HepG2 (cell line): ENCODE data around the gene FABP1. TPM values are rescaled to one million over a fixed set of nuclear protein-coding genes. Genes with fewer than 3 reads are reported as not detected.
A peak's percentile ranks its signal among the peaks of the same experiment; 100 is the strongest.

Experiments used
- CAMTA2 ChIP-seq: sonication (generic); formaldehyde crosslinking; IDR thresholded peaks from 2 replicates; pipeline ENCODE4 v1.4.0; 2020; ENCODE audit warnings: mild to moderate bottlenecking, missing genetic modification reagents, borderline replicate concordance
- CEBPZ ChIP-seq: IDR thresholded peaks from 2 replicates; pipeline ENCODE4 v1.6.1; 2012; ENCODE audit warnings: low read length, improper control_type of control experiment
- CREB3 ChIP-seq: sonication (generic); formaldehyde crosslinking; IDR thresholded peaks from 2 replicates; pipeline ENCODE4 v1.5.0; 2020; ENCODE audit warnings: missing genetic modification reagents
- IKZF4 ChIP-seq: sonication (generic); formaldehyde crosslinking; IDR thresholded peaks from 2 replicates; pipeline ENCODE4 v1.5.1; 2020; ENCODE audit warnings: borderline replicate concordance, mild to moderate bottlenecking, low read depth, missing genetic modification reagents; ENCODE audit errors: not compliant biosample characterization
- NFRKB ChIP-seq: fragments of 450-650 bp; IDR thresholded peaks from 2 replicates; pipeline ENCODE4 v1.6.1; 2017
- NRL ChIP-seq: sonication (generic); formaldehyde crosslinking; IDR thresholded peaks from 2 replicates; pipeline ENCODE4 v1.5.0; 2020; ENCODE audit warnings: missing genetic modification reagents, mild to moderate bottlenecking, moderate library complexity, borderline replicate concordance
- POLR2A ChIP-seq, 2 experiments: IDR thresholded peaks; 2 replicates each; pipeline ENCODE4 v1.6.1; 2011; ENCODE audit warnings: low read depth in 2 of 2, low read length in 2 of 2, mild to moderate bottlenecking in 1 of 2, moderate library complexity in 1 of 2; ENCODE audit not compliant: insufficient read depth in 1 of 2
- POLR2G ChIP-seq: fragments of 200-400 bp; formaldehyde crosslinking; IDR thresholded peaks from 2 replicates; pipeline ENCODE4 v1.6.1; 2018; ENCODE audit warnings: mild to moderate bottlenecking, low read depth, low read length, moderate library complexity
- SOX6 ChIP-seq, 2 experiments: fragments of 450-650 bp in 1 of 2; sonication (generic) in 1 of 2; formaldehyde crosslinking in 1 of 2; IDR thresholded peaks; 2 replicates each; pipeline versions ENCODE4 v1.4.0 to v1.6.1; 2017 to 2020; ENCODE audit warnings: antibody characterized with exemption in 1 of 2, mild to moderate bottlenecking in 1 of 2, missing genetic modification reagents in 1 of 2
- STAT5B ChIP-seq: sonication (generic); formaldehyde crosslinking; IDR thresholded peaks from 2 replicates; pipeline ENCODE4 v1.4.0; 2020; ENCODE audit warnings: missing genetic modification reagents
- ZBTB49 ChIP-seq: sonication (generic); formaldehyde crosslinking; IDR thresholded peaks from 2 replicates; pipeline ENCODE4 v1.4.0; 2020; ENCODE audit warnings: missing genetic modification reagents, borderline replicate concordance
- ZNF33A ChIP-seq: sonication (generic); formaldehyde crosslinking; IDR thresholded peaks from 2 replicates; pipeline ENCODE4 v1.5.1; 2020; ENCODE audit warnings: missing genetic modification reagents, mild to moderate bottlenecking, moderate library complexity, borderline replicate concordance
- ZNF432 ChIP-seq: sonication (generic); formaldehyde crosslinking; IDR thresholded peaks from 2 replicates; pipeline ENCODE4 v1.5.0; 2020; ENCODE audit warnings: missing genetic modification reagents, mild to moderate bottlenecking, borderline replicate concordance
- ZNF597 ChIP-seq: sonication (generic); formaldehyde crosslinking; IDR thresholded peaks from 2 replicates; pipeline ENCODE4 v1.5.0; 2020; ENCODE audit warnings: missing genetic modification reagents
- ZNF768 ChIP-seq: sonication (generic); formaldehyde crosslinking; IDR thresholded peaks from 2 replicates; pipeline ENCODE4 v1.4.0; 2020; ENCODE audit warnings: missing genetic modification reagents
- ZSCAN25 ChIP-seq: sonication (generic); formaldehyde crosslinking; IDR thresholded peaks from 2 replicates; pipeline ENCODE4 v1.8.0; 2022; ENCODE audit warnings: mild to moderate bottlenecking, missing genetic modification reagents
- polyA plus RNA-seq, 8 experiments: library from polyadenylated mRNA; depleted of rRNA in 3 of 8; stranded (reverse) in 7 of 8; unstranded in 1 of 8; fragments of >200 nt; fragmentation: Illumina TruSeq in 4 of 8; extraction: Trizol in 4 of 8; gene quantifications; 2 replicates each; pipeline versions ENCODE4 v1.2.1 to v1.2.3, GENCODE V29; 2011 to 2016; ENCODE audit warnings: low read depth in 4 of 8, missing spikeins in 1 of 8, mixed read lengths in 1 of 8; ENCODE audit not compliant: insufficient read depth in 1 of 8
- total RNA-seq, 5 experiments: library from RNA; depleted of rRNA; stranded (reverse); fragments of >200 nt; fragmentation: Illumina TruSeq; extraction: Trizol; gene quantifications; 2 replicates each; pipeline ENCODE4 v1.2.3, GENCODE V29; 2016; ENCODE audit warnings: low read depth in 1 of 5
- TF ChIP-seq, protein P1 (sequence below), 2 experiments: sonication (generic) in 1 of 2; formaldehyde crosslinking in 1 of 2; IDR thresholded peaks; 2 replicates each; pipeline versions ENCODE4 v1.4.0 to v1.6.1; 2018 to 2020; ENCODE audit warnings: missing genetic modification reagents in 2 of 2, borderline replicate concordance in 1 of 2, low read depth in 1 of 2, mild to moderate bottlenecking in 1 of 2, missing biosample characterization in 1 of 2
- TF ChIP-seq, protein P2 (sequence below): sonication (generic); formaldehyde crosslinking; conservative IDR thresholded peaks from 2 replicates; pipeline ENCODE4 v1.8.0; 2022; ENCODE audit warnings: low read depth, missing genetic modification reagents

FABP1 gene
- total and polyA plus RNA-seq, 2 of the 13 experiments (the other 11 are each of a cell fraction or from before 2014, with no cell fraction given) = 644 to 1,608 TPM

GRCh38 chr2:88159955-88160415 lies 32.1 kb upstream of the FABP1 start (continued):
- TF ChIP-seq ZBTB49 (CRISPR knock-in tag) (no peak; the same call in 1 of the 2 replicates), POLR2G (no peak), IKZF4 (CRISPR knock-in tag) (no peak), STAT5B (CRISPR knock-in tag) (no peak), CEBPZ (no peak), ZSCAN25 (CRISPR knock-in tag) (no peak), NFRKB (no peak), CAMTA2 (CRISPR knock-in tag) (no peak), POLR2A (IDR thresholded peaks at IDR 0.05; ENCODE audit: insufficient read depth in 1 of 2, low read depth in 2 of 2, low read length in 2 of 2) (no peak), ZNF597 (CRISPR knock-in tag) (no peak), CREB3 (no peak), ZNF432 (CRISPR knock-in tag) (no peak), ZNF768 (no peak), NRL (CRISPR knock-in tag) (no peak), ZNF33A (CRISPR knock-in tag) (no peak), SOX6 (IDR thresholded peaks at IDR 0.05) (no peak), SOX6 (CRISPR knock-in tag; IDR thresholded peaks at IDR 0.05) (peak; percentile 62; the same call in 1 of the 2 replicates)
- TF ChIP-seq, protein P1, sequence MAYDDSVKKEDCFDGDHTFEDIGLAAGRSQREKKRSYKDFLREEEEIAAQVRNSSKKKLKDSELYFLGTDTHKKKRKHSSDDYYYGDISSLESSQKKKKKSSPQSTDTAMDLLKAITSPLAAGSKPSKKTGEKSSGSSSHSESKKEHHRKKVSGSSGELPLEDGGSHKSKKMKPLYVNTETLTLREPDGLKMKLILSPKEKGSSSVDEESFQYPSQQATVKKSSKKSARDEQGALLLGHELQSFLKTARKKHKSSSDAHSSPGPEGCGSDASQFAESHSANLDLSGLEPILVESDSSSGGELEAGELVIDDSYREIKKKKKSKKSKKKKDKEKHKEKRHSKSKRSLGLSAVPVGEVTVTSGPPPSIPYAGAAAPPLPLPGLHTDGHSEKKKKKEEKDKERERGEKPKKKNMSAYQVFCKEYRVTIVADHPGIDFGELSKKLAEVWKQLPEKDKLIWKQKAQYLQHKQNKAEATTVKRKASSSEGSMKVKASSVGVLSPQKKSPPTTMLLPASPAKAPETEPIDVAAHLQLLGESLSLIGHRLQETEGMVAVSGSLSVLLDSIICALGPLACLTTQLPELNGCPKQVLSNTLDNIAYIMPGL (CRISPR knock-in tag; IDR thresholded peaks at IDR 0.05; ENCODE audit: borderline replicate concordance in 1 of 2, low read depth in 1 of 2) = peak in 1 of 2 experiments; percentile 79; a peak in 1 of 4 replicates
- TF ChIP-seq, protein P2, sequence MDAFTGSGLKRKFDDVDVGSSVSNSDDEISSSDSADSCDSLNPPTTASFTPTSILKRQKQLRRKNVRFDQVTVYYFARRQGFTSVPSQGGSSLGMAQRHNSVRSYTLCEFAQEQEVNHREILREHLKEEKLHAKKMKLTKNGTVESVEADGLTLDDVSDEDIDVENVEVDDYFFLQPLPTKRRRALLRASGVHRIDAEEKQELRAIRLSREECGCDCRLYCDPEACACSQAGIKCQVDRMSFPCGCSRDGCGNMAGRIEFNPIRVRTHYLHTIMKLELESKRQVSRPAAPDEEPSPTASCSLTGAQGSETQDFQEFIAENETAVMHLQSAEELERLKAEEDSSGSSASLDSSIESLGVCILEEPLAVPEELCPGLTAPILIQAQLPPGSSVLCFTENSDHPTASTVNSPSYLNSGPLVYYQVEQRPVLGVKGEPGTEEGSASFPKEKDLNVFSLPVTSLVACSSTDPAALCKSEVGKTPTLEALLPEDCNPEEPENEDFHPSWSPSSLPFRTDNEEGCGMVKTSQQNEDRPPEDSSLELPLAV = no peak
